WTC11 (cell line): ENCODE results near the gene RGL1. TPM values are rescaled to one million over a fixed set of nuclear protein-coding genes. Genes with fewer than 3 reads are reported as not detected.

Source experiments
- ATAC-seq: fragments of 200-7000 bp; cut with Tn5 transposase; 2 replicates; pipeline ENCODE4 v1.10.0; 2021; ENCODE audit warnings: mild to moderate bottlenecking, moderate library complexity
- CTCF ChIA-PET: fragments of 300-600 bp; sonication (Branson Sonifier 250); formaldehyde crosslinking; loops from one replicate; lab custom pipeline; 2021; ENCODE audit warnings: antibody characterized with exemption; lab: Charles Lee
- POLR2A ChIA-PET: fragments of 350-600 bp; sonication (Branson Sonifier 250); formaldehyde crosslinking; loops from one replicate; lab custom pipeline; 2021; ENCODE audit warnings: antibody characterized with exemption; lab: Charles Lee
- DNase-seq: peaks from one replicate; pipeline ENCODE4 v3.0.0; 2021; ENCODE audit warnings: low spot score
- H3K27ac Mint-ChIP-seq: 2 replicates; pipeline ENCODE4 v1.8.0; 2021; ENCODE audit warnings: mixed read lengths
- H3K27me3 Mint-ChIP-seq: 2 replicates; pipeline ENCODE4 v1.8.0; 2021; ENCODE audit warnings: low read depth, mild to moderate bottlenecking, moderate library complexity, mixed read lengths
- H3K36me3 Mint-ChIP-seq: 2 replicates; pipeline ENCODE4 v1.8.0; 2021; ENCODE audit warnings: mixed read lengths
- H3K4me1 Mint-ChIP-seq: 2 replicates; pipeline ENCODE4 v1.8.0; 2022; ENCODE audit warnings: mixed read lengths
- H3K4me3 Mint-ChIP-seq: 2 replicates; pipeline ENCODE4 v1.8.0; 2021; ENCODE audit warnings: mild to moderate bottlenecking, moderate library complexity, mixed read lengths
- H3K9me3 Mint-ChIP-seq: 2 replicates; pipeline ENCODE4 v1.8.0; 2021; ENCODE audit warnings: mixed read lengths
- ATF6 ChIP-seq: sonication (generic); formaldehyde crosslinking; IDR thresholded peaks from 2 replicates; pipeline ENCODE4 v1.8.1; 2023; ENCODE audit warnings: mild to moderate bottlenecking, missing genetic modification reagents
- CTCF ChIP-seq: fragments of 200-600 bp; IDR thresholded peaks from 2 replicates; pipeline ENCODE4 v1.8.0; 2022; ENCODE audit warnings: antibody characterized with exemption
- ERG ChIP-seq: fragments of 250-450 bp; sonication (Bioruptor Pico); IDR thresholded peaks from 2 replicates; pipeline ENCODE4 v1.8.0; 2021; ENCODE audit warnings: mild to moderate bottlenecking
- ESRRA ChIP-seq: sonication (generic); formaldehyde crosslinking; IDR thresholded peaks from 2 replicates; pipeline ENCODE4 v1.8.1; 2022; ENCODE audit warnings: mild to moderate bottlenecking, missing genetic modification reagents, borderline replicate concordance
- FOXP4 ChIP-seq: sonication (generic); formaldehyde crosslinking; IDR thresholded peaks from 2 replicates; pipeline ENCODE4 v1.8.0; 2022; ENCODE audit warnings: mild to moderate bottlenecking, missing genetic modification reagents
- GABPB1 ChIP-seq: sonication (generic); formaldehyde crosslinking; IDR thresholded peaks from 2 replicates; pipeline ENCODE4 v1.8.1; 2023; ENCODE audit warnings: mild to moderate bottlenecking, missing genetic modification reagents
- GRHL2 ChIP-seq: fragments of 250-450 bp; sonication (Bioruptor Pico); IDR thresholded peaks from 2 replicates; pipeline ENCODE4 v1.8.0; 2022; ENCODE audit warnings: mild to moderate bottlenecking, moderate library complexity; ENCODE audit not compliant: insufficient replicate concordance, severe bottlenecking
- IRF1 ChIP-seq: sonication (generic); formaldehyde crosslinking; IDR thresholded peaks from 2 replicates; pipeline ENCODE4 v1.8.0; 2023; ENCODE audit warnings: missing genetic modification reagents
- MXD4 ChIP-seq: fragments of 250-450 bp; sonication (Bioruptor Pico); IDR thresholded peaks from 2 replicates; pipeline ENCODE4 v1.8.0; 2021; ENCODE audit warnings: mild to moderate bottlenecking, moderate library complexity, borderline replicate concordance
- NR1H2 ChIP-seq: sonication (generic); formaldehyde crosslinking; IDR thresholded peaks from 2 replicates; pipeline ENCODE4 v1.9.0; 2021; ENCODE audit warnings: mild to moderate bottlenecking, moderate library complexity, missing genetic modification reagents
- NR3C1 ChIP-seq: sonication (generic); formaldehyde crosslinking; conservative IDR thresholded peaks from 2 replicates; pipeline ENCODE4 v1.8.1; 2023; ENCODE audit warnings: low read depth, mild to moderate bottlenecking, missing genetic modification reagents
- TCF7 ChIP-seq: sonication (generic); formaldehyde crosslinking; IDR thresholded peaks from 2 replicates; pipeline ENCODE4 v1.8.0; 2022; ENCODE audit warnings: mild to moderate bottlenecking, low read depth, missing genetic modification reagents, moderate library complexity
- TEAD4 ChIP-seq: sonication (generic); formaldehyde crosslinking; IDR thresholded peaks from 2 replicates; pipeline ENCODE4 v1.8.0; 2022; ENCODE audit warnings: mild to moderate bottlenecking, missing genetic modification reagents
- TP53 ChIP-seq: sonication (generic); formaldehyde crosslinking; IDR thresholded peaks from 2 replicates; pipeline ENCODE4 v1.8.1; 2023; ENCODE audit warnings: mild to moderate bottlenecking, missing genetic modification reagents
- ZMAT4 ChIP-seq: fragments of 250-450 bp; sonication (Bioruptor Pico); IDR thresholded peaks from 2 replicates; pipeline ENCODE4 v1.9.0; 2021; ENCODE audit warnings: mild to moderate bottlenecking
- ZNF121 ChIP-seq: sonication (generic); formaldehyde crosslinking; IDR thresholded peaks from 2 replicates; pipeline ENCODE4 v1.8.0; 2023; ENCODE audit warnings: missing genetic modification reagents
- ZNF232 ChIP-seq: sonication (generic); formaldehyde crosslinking; IDR thresholded peaks from 2 replicates; pipeline ENCODE4 v1.8.0; 2022; ENCODE audit warnings: mild to moderate bottlenecking, missing genetic modification reagents
- ZNF512 ChIP-seq: sonication (generic); formaldehyde crosslinking; IDR thresholded peaks from 2 replicates; pipeline ENCODE4 v1.8.1; 2022; ENCODE audit warnings: missing genetic modification reagents, borderline replicate concordance
- ZNF532 ChIP-seq: fragments of 250-450 bp; sonication (Bioruptor Pico); IDR thresholded peaks from 2 replicates; pipeline ENCODE4 v1.9.0; 2021; ENCODE audit warnings: mild to moderate bottlenecking, borderline replicate concordance
- ZNF671 ChIP-seq: fragments of 250-450 bp; sonication (Bioruptor Pico); IDR thresholded peaks from 2 replicates; pipeline ENCODE4 v1.8.0; 2021; ENCODE audit warnings: mild to moderate bottlenecking
- total RNA-seq: library from RNA; stranded (reverse); gene quantifications from 3 replicates; pipeline ENCODE4 v1.2.3, GENCODE V29; 2021

Gene RGL1
- total RNA-seq, 1 experiment from 2014 or later, result 1.5 TPM

- ChIA-PET CTCF (no interaction called here), POLR2A (no interaction called here)
- H3K27me3 Mint-ChIP-seq, result no peaks in the 10 kb centered on the region
- TF ChIP-seq ZNF121 (CRISPR knock-in tag) (no peak), ESRRA (CRISPR knock-in tag) (no peak), ZNF532 (CRISPR knock-in tag) (no peak), TCF7 (no peak), ZNF512 (CRISPR knock-in tag) (no peak), CTCF (no peak), GRHL2 (CRISPR knock-in tag) (no peak), ZNF232 (no peak), ERG (CRISPR knock-in tag) (no peak), FOXP4 (no peak), IRF1 (CRISPR knock-in tag) (no peak), TEAD4 (CRISPR knock-in tag) (no peak), ZNF671 (CRISPR knock-in tag) (no peak), GABPB1 (CRISPR knock-in tag) (no peak), TP53 (no peak), MXD4 (CRISPR knock-in tag) (no peak), ZMAT4 (no peak), ATF6 (CRISPR knock-in tag) (no peak), NR1H2 (CRISPR knock-in tag) (no peak), NR3C1 (CRISPR knock-in tag) (no peak)
- ATAC-seq (no peak), DNase-seq (no peak)
- no peak overlapping the region for H3K4me3 Mint-ChIP-seq
- no peaks in the 10 kb centered on the region for H3K36me3 Mint-ChIP-seq
- H3K9me3 Mint-ChIP-seq, result no peaks in the 10 kb centered on the region; the same call in 1 of the 2 replicates
- H3K4me1 Mint-ChIP-seq, result peaks cover 5% of the 10 kb centered on the region; the same call in 1 of the 2 replicates
- H3K27ac Mint-ChIP-seq, result no peak overlapping the region
Observed at GRCh38 chr1:183838221-183838620, 33.3 kb downstream of the RGL1 start.
